IPS DF 6.9 (cell line): ENCODE measurements around the gene PLSCR4.
"Not testable (repeated sequence)": the region's sequence is repeated elsewhere in the genome, so short reads cannot be mapped to it uniquely, and the experiment has no call there.

ENCODE experiments used
- DNase-seq: peaks from one replicate; pipeline ENCODE4 v3.0.0-alpha.2; 2013; ENCODE audit warnings: low read depth, low spot score
- H3K27ac ChIP-seq: one replicate; pipeline ENCODE4 v1.5.1; 2013; ENCODE audit warnings: low read length, control low read depth
- H3K27me3 ChIP-seq: 2 replicates; pipeline ENCODE4 v1.6.1; 2013; ENCODE audit warnings: mild to moderate bottlenecking, low read length; ENCODE audit not compliant: control insufficient read depth, insufficient read depth
- H3K36me3 ChIP-seq: 2 replicates; pipeline ENCODE4 v1.6.1; 2013; ENCODE audit warnings: low read length; ENCODE audit not compliant: control insufficient read depth, insufficient read depth
- H3K4me1 ChIP-seq: 2 replicates; pipeline ENCODE4 v1.6.1; 2013; ENCODE audit warnings: low read length; ENCODE audit not compliant: control insufficient read depth, insufficient read depth
- H3K4me3 ChIP-seq: 2 replicates; pipeline ENCODE4 v1.5.1; 2013; ENCODE audit warnings: mild to moderate bottlenecking, low read length
- H3K9me3 ChIP-seq: 2 replicates; pipeline ENCODE4 v1.6.1; 2013; ENCODE audit warnings: low read length, inconsistent platforms; ENCODE audit not compliant: control insufficient read depth, insufficient read depth
- WGBS: extraction: QIAGEN DNeasy Blood & Tissue Kit; methylation state at CpG from one replicate; pipeline ENCODE4 v1.1.7; 2013; ENCODE audit warnings: mixed read lengths, missing lambda C conversion rate; ENCODE audit not compliant: insufficient read length, insufficient coverage; 5-methylcytosine and 5-hydroxymethylcytosine counted together

The PLSCR4 gene

GRCh38 chr3:146271180-146271579, 20.3 kb upstream of the PLSCR4 start:
- H3K36me3 ChIP-seq, result no peaks in the 10 kb centered on the region
- H3K9me3 ChIP-seq, result no peaks in the 10 kb centered on the region
- no peak for DNase-seq
- H3K27me3 ChIP-seq, result no peaks in the 10 kb centered on the region
- H3K27ac ChIP-seq, result no peak overlapping the region
- no peaks in the 10 kb centered on the region; the same call in 1 of the 2 replicates for H3K4me1 ChIP-seq
- no peak overlapping the region for H3K4me3 ChIP-seq

GRCh38 chr3:146269271-146269670, 18.4 kb upstream of the PLSCR4 start:
- H3K9me3 ChIP-seq, result no peaks in the 10 kb centered on the region
- WGBS, result no CpG with 5 or more reads among the region's 4 CpGs
- H3K36me3 ChIP-seq, result no peaks in the 10 kb centered on the region
- H3K4me1 ChIP-seq, result peaks cover 1% of the 10 kb centered on the region; the same call in 1 of the 2 replicates
- H3K4me3 ChIP-seq, result no peak overlapping the region
- H3K27me3 ChIP-seq, result no peaks in the 10 kb centered on the region
- no peak for DNase-seq
- no peak overlapping the region for H3K27ac ChIP-seq

- no peak for DNase-seq
Observed at GRCh38 chr3:146268535-146269219, 17.8 kb upstream of the PLSCR4 start.

GRCh38 chr3:146265720-146266119, 14.8 kb upstream of the PLSCR4 start:
- Histone ChIP-seq H3K27ac (no peak overlapping the region), H3K36me3 (no peaks in the 10 kb centered on the region), H3K9me3 (no peaks in the 10 kb centered on the region), H3K27me3 (no peaks in the 10 kb centered on the region), H3K4me1 (peaks cover 1% of the 10 kb centered on the region; the same call in 1 of the 2 replicates), H3K4me3 (no peak overlapping the region)
- no CpG with 5 or more reads among the region's 1 CpG for WGBS
- no peak for DNase-seq

More at GRCh38 chr3:146268535-146269219, 17.8 kb upstream of the PLSCR4 start:
- H3K4me3 ChIP-seq, result no peak overlapping the region
- no peaks in the 10 kb centered on the region for H3K9me3 ChIP-seq
- H3K36me3 ChIP-seq, result no peaks in the 10 kb centered on the region
- WGBS, result no CpG with 5 or more reads among the region's 6 CpGs
- H3K4me1 ChIP-seq, result peaks cover 1% of the 10 kb centered on the region; the same call in 1 of the 2 replicates
- no peak overlapping the region for H3K27ac ChIP-seq
- no peaks in the 10 kb centered on the region for H3K27me3 ChIP-seq

GRCh38 chr3:146262371-146263110, 11.6 kb upstream of the PLSCR4 start:
- no peak for DNase-seq
- Histone ChIP-seq H3K9me3 (no peaks in the 10 kb centered on the region; the same call in 1 of the 2 replicates), H3K27ac (no peak overlapping the region), H3K36me3 (no peaks in the 10 kb centered on the region), H3K4me1 (peaks cover 1% of the 10 kb centered on the region; the same call in 1 of the 2 replicates), H3K4me3 (no peak overlapping the region), H3K27me3 (no peaks in the 10 kb centered on the region)
- no CpG with 5 or more reads among the region's 2 CpGs for WGBS

GRCh38 chr3:146259880-146260589, 9.1 kb upstream of the PLSCR4 start:
- Histone ChIP-seq H3K4me3 (no peak overlapping the region), H3K36me3 (no peaks in the 10 kb centered on the region), H3K4me1 (0 out of 2 replicates have a peak, but pooled peaks cover 2% of the 10 kb centered on the region), H3K27ac (no peak overlapping the region), H3K9me3 (no peaks in the 10 kb centered on the region; the same call in 1 of the 2 replicates), H3K27me3 (no peaks in the 10 kb centered on the region)
- no CpG with 5 or more reads among the region's 5 CpGs for WGBS
- DNase-seq, result no peak

- WGBS, result no CpG with 5 or more reads among the region's 3 CpGs
- H3K27me3 ChIP-seq, result no peaks in the 10 kb centered on the region
Observed at GRCh38 chr3:146256851-146257486, 6.1 kb upstream of the PLSCR4 start.

GRCh38 chr3:146252445-146252844, 1.5 kb upstream of the PLSCR4 start:
- no CpG with 5 or more reads among the region's 10 CpGs for WGBS

More at GRCh38 chr3:146256851-146257486, 6.1 kb upstream of the PLSCR4 start:
- H3K36me3 ChIP-seq, result no peaks in the 10 kb centered on the region
- H3K27ac ChIP-seq, result peak overlapping the region; percentile 51
- peak; percentile 33 for DNase-seq
- 0 out of 2 replicates have a peak, but pooled peaks cover 2% of the 10 kb centered on the region for H3K4me1 ChIP-seq
- no peak overlapping the region for H3K4me3 ChIP-seq
- H3K9me3 ChIP-seq, result no peaks in the 10 kb centered on the region; the same call in 1 of the 2 replicates

GRCh38 chr3:146249921-146250320, 984 bp downstream of the PLSCR4 start:
- no peak overlapping the region for H3K27ac ChIP-seq
- H3K4me3 ChIP-seq, result no peak overlapping the region; the same call in 1 of the 2 replicates
- no CpG with 5 or more reads among the region's 1 CpG for WGBS
- no peaks in the 10 kb centered on the region for H3K4me1 ChIP-seq
- H3K36me3 ChIP-seq, result no peaks in the 10 kb centered on the region
- no peaks in the 10 kb centered on the region for H3K9me3 ChIP-seq
- DNase-seq, result no peak
- H3K27me3 ChIP-seq, result no peaks in the 10 kb centered on the region

More at GRCh38 chr3:146252445-146252844, 1.5 kb upstream of the PLSCR4 start:
- not testable (repeated sequence) for H3K27ac ChIP-seq, H3K4me1 ChIP-seq, H3K4me3 ChIP-seq, H3K36me3 ChIP-seq, H3K27me3 ChIP-seq, DNase-seq, H3K9me3 ChIP-seq

GRCh38 chr3:146247911-146248310, 3.0 kb downstream of the PLSCR4 start:
- H3K27me3 ChIP-seq, result no peaks in the 10 kb centered on the region
- H3K27ac ChIP-seq, result no peak overlapping the region
- WGBS, result no CpG with 5 or more reads among the region's 1 CpG
- H3K36me3 ChIP-seq, result no peaks in the 10 kb centered on the region
- no peak for DNase-seq
- H3K4me1 ChIP-seq, result no peaks in the 10 kb centered on the region
- no peaks in the 10 kb centered on the region for H3K9me3 ChIP-seq
- H3K4me3 ChIP-seq, result no peak overlapping the region
